H1 (cell line): ENCODE results near the gene BNIP2. TPM values are rescaled to one million over a fixed set of nuclear protein-coding genes. Genes with fewer than 3 reads are reported as not detected.

Experiments used
- CTCF ChIA-PET: fragments of 300-600 bp; sonication (Branson Sonifier 250); formaldehyde crosslinking; loops from one replicate; lab custom pipeline; 2021; ENCODE audit not compliant: partially characterized antibody; lab: Charles Lee
- POLR2A ChIA-PET: fragments of 300-600 bp; sonication (Branson Sonifier 250); formaldehyde crosslinking; loops from one replicate; lab custom pipeline; 2021; ENCODE audit warnings: inconsistent platforms; ENCODE audit not compliant: partially characterized antibody; lab: Charles Lee
- DNase-seq, 2 experiments: peaks; one replicate each; pipeline versions ENCODE4 v3.0.0 to v3.0.0-alpha.2; 2010 to 2022; ENCODE audit warnings: low spot score in 2 of 2, low read depth in 1 of 2, mixed read lengths in 1 of 2
- FAIRE-seq: peaks from 2 replicates; lab custom pipeline; 2011; peaks lifted over from hg19 to GRCh38; lab: Jason Lieb, UNC
- H2AFZ ChIP-seq: 2 replicates; pipeline ENCODE4 v1.8.1; 2012; ENCODE audit warnings: low read length, inconsistent platforms
- H2AK5ac ChIP-seq: 2 replicates; pipeline ENCODE4 v1.6.1; 2013; ENCODE audit warnings: low read depth, low read length
- H2BK120ac ChIP-seq: replicated peaks from 2 replicates; pipeline ENCODE3; 2013; ENCODE audit warnings: low read depth, low read length, inconsistent platforms
- H2BK12ac ChIP-seq: 2 replicates; pipeline ENCODE4 v1.6.1; 2013; ENCODE audit warnings: low read depth, low read length
- H2BK15ac ChIP-seq: 2 replicates; pipeline ENCODE4 v1.6.1; 2013; ENCODE audit warnings: low read length
- H2BK20ac ChIP-seq: 2 replicates; pipeline ENCODE4 v1.6.1; 2013; ENCODE audit warnings: low read length
- H2BK5ac ChIP-seq: 2 replicates; pipeline ENCODE4 v1.6.1; 2013; ENCODE audit warnings: low read depth, low read length
- H3K14ac ChIP-seq: 2 replicates; pipeline ENCODE4 v1.6.1; 2013; ENCODE audit warnings: inconsistent platforms; ENCODE audit not compliant: insufficient read length
- H3K18ac ChIP-seq: 2 replicates; pipeline ENCODE4 v1.6.1; 2013; ENCODE audit warnings: low read length; ENCODE audit errors: extremely low read depth
- H3K23ac ChIP-seq: 2 replicates; pipeline ENCODE4 v1.6.1; 2013; ENCODE audit warnings: inconsistent platforms; ENCODE audit not compliant: insufficient read length
- H3K23me2 ChIP-seq: 2 replicates; pipeline ENCODE4 v1.6.1; 2013; ENCODE audit warnings: low read depth, low read length
- H3K27ac ChIP-seq: 2 replicates; pipeline ENCODE4 v1.6.1; 2011; ENCODE audit warnings: low read depth, low read length, inconsistent platforms
- H3K27me3 ChIP-seq, 4 experiments: replicated peaks in 1 of 4; 1 replicate in 1 of 4; 2 replicates in 3 of 4; pipeline versions ENCODE4 v1.6.1 to v1.8.1; 2011 to 2013; ENCODE audit warnings: low read length in 3 of 4, mild to moderate bottlenecking in 3 of 4, inconsistent platforms in 2 of 4, mixed read lengths in 2 of 4, moderate library complexity in 1 of 4; ENCODE audit not compliant: control insufficient read depth in 3 of 4, insufficient read depth in 3 of 4; ENCODE audit errors: extremely low read depth in 1 of 4
- H3K36me3 ChIP-seq, 4 experiments: 2 replicates each; pipeline versions ENCODE4 v1.6.1 to v1.8.1; 2011 to 2013; ENCODE audit warnings: mild to moderate bottlenecking in 4 of 4, low read length in 3 of 4, moderate library complexity in 2 of 4, control low read depth in 1 of 4, inconsistent platforms in 1 of 4; ENCODE audit not compliant: insufficient read depth in 4 of 4, control insufficient read depth in 2 of 4
- H3K4ac ChIP-seq: replicated peaks from 2 replicates; pipeline ENCODE3; 2013; ENCODE audit warnings: low read length, low read depth, mixed read lengths, inconsistent platforms; ENCODE audit not compliant: insufficient read length
- H3K4me1 ChIP-seq, 4 experiments: replicated peaks in 1 of 4; 1 replicate in 1 of 4; 2 replicates in 3 of 4; pipeline versions ENCODE4 v1.6.1 to v1.8.1; 2011 to 2013; ENCODE audit warnings: low read length in 3 of 4, inconsistent platforms in 2 of 4, mixed read lengths in 1 of 4; ENCODE audit not compliant: insufficient read depth in 4 of 4, control insufficient read depth in 3 of 4
- H3K4me2 ChIP-seq, 2 experiments: 2 replicates each; pipeline versions ENCODE4 v1.6.1 to v1.8.1; 2011 to 2013; ENCODE audit warnings: low read depth in 2 of 2, low read length in 2 of 2, control low read depth in 1 of 2, inconsistent platforms in 1 of 2, mild to moderate bottlenecking in 1 of 2; ENCODE audit not compliant: insufficient read depth in 1 of 2
- H3K4me3 ChIP-seq, 4 experiments: fragments of 200-600, 300-600 bp in 1 of 4; sonication (generic), shearing (Covaris generic), sonication (Bioruptor Twin) in 1 of 4; 2 replicates each; pipeline versions ENCODE4 v1.5.1 to v1.8.1; 2011 to 2016; ENCODE audit warnings: low read length in 4 of 4, low read depth in 3 of 4, control low read depth in 2 of 4, inconsistent platforms in 2 of 4, mild to moderate bottlenecking in 2 of 4, mixed read lengths in 1 of 4, moderate library complexity in 1 of 4; ENCODE audit not compliant: insufficient read depth in 2 of 4; ENCODE audit errors: extremely low read depth in 1 of 4
- H3K56ac ChIP-seq: replicated peaks from 2 replicates; pipeline ENCODE3; 2013; ENCODE audit warnings: low read depth, mild to moderate bottlenecking, mixed read lengths, low read length, inconsistent platforms; ENCODE audit not compliant: insufficient read length
- H3K79me1 ChIP-seq: 2 replicates; pipeline ENCODE4 v1.6.1; 2013; ENCODE audit warnings: low read depth, low read length, control low read depth
- H3K79me2 ChIP-seq, 2 experiments: 2 replicates each; pipeline versions ENCODE4 v1.6.1 to v1.8.1; 2012 to 2013; ENCODE audit warnings: low read length in 2 of 2, mild to moderate bottlenecking in 2 of 2, inconsistent platforms in 1 of 2; ENCODE audit not compliant: insufficient read depth in 2 of 2, control insufficient read depth in 1 of 2
- H3K9ac ChIP-seq, 4 experiments: replicated peaks in 1 of 4; 1 replicate in 1 of 4; 2 replicates in 3 of 4; pipeline versions ENCODE4 v1.6.1 to v1.8.1; 2011 to 2013; ENCODE audit warnings: low read depth in 3 of 4, low read length in 3 of 4, control low read depth in 2 of 4, mild to moderate bottlenecking in 2 of 4, moderate library complexity in 2 of 4, inconsistent platforms in 1 of 4; ENCODE audit errors: extremely low read depth in 1 of 4
- H3K9me3 ChIP-seq, 2 experiments: 2 replicates each; pipeline versions ENCODE4 v1.6.1 to v1.8.1; 2012 to 2013; ENCODE audit warnings: mild to moderate bottlenecking in 2 of 2, moderate library complexity in 2 of 2, control low read depth in 1 of 2, inconsistent platforms in 1 of 2, low read depth in 1 of 2, low read length in 1 of 2, mixed read lengths in 1 of 2; ENCODE audit not compliant: insufficient read depth in 2 of 2
- H4K20me1 ChIP-seq, 2 experiments: replicated peaks in 1 of 2; 2 replicates each; pipeline versions ENCODE3 to v1.8.1; 2011 to 2013; ENCODE audit warnings: inconsistent platforms in 2 of 2, low read length in 2 of 2, mild to moderate bottlenecking in 1 of 2; ENCODE audit not compliant: insufficient read depth in 2 of 2, control insufficient read depth in 1 of 2
- H4K5ac ChIP-seq: 2 replicates; pipeline ENCODE4 v1.6.1; 2013; ENCODE audit warnings: low read length, low read depth, mixed read lengths, inconsistent platforms; ENCODE audit not compliant: insufficient read length
- H4K8ac ChIP-seq: 2 replicates; pipeline ENCODE4 v1.8.0; 2013; ENCODE audit warnings: mild to moderate bottlenecking, moderate library complexity, low read length, inconsistent platforms; ENCODE audit not compliant: insufficient read depth; ENCODE audit errors: extremely low read depth
- H4K91ac ChIP-seq: replicated peaks from 2 replicates; pipeline ENCODE3; 2013; ENCODE audit warnings: low read length, mixed read lengths, inconsistent platforms; ENCODE audit not compliant: insufficient read length
- CBX8 ChIP-seq: fragments of 300-800, 300-1000 bp; sonication (generic); IDR thresholded peaks from 2 replicates; pipeline ENCODE4 v1.7.1; 2016; ENCODE audit warnings: low read depth, low read length, borderline replicate concordance
- KDM4A ChIP-seq: IDR thresholded peaks from one replicate; pipeline ENCODE4 v1.7.1; 2012; ENCODE audit warnings: low read depth, mild to moderate bottlenecking, moderate library complexity, low read length, inconsistent platforms; ENCODE audit not compliant: severe bottlenecking
- RNF2 ChIP-seq: fragments of 200-900, 300-1000 bp; sonication (generic); IDR thresholded peaks from 2 replicates; pipeline ENCODE4 v1.7.1; 2016; ENCODE audit warnings: borderline replicate concordance, low read depth, mild to moderate bottlenecking, antibody characterized with exemption, low read length; ENCODE audit not compliant: poor library complexity, severe bottlenecking; ENCODE audit errors: missing control alignments
- RXRA ChIP-seq: IDR thresholded peaks from 2 replicates; pipeline ENCODE4 v1.6.1; 2011; ENCODE audit warnings: low read depth, mild to moderate bottlenecking, low read length, moderate library complexity; ENCODE audit not compliant: insufficient read depth
- SRF ChIP-seq: IDR thresholded peaks from 2 replicates; pipeline ENCODE4 v1.6.1; 2011; ENCODE audit warnings: mild to moderate bottlenecking, low read depth, low read length, moderate library complexity
- TBP ChIP-seq: IDR thresholded peaks from 2 replicates; pipeline ENCODE4 v1.6.1; 2011; ENCODE audit warnings: low read depth, low read length, improper control_type of control experiment
- TEAD4 ChIP-seq: IDR thresholded peaks from 2 replicates; pipeline ENCODE4 v1.6.1; 2012; ENCODE audit warnings: low read depth, low read length, inconsistent platforms, mixed read lengths
- WGBS, 2 experiments: shearing (Covaris generic) in 1 of 2; methylation state at CpG; one replicate each; pipeline versions ENCODE4 v1.1.6 to v1.1.7; 2013 to 2015; ENCODE audit warnings: low lambda C conversion rate in 2 of 2, mixed read lengths in 2 of 2, inconsistent platforms in 1 of 2, low coverage in 1 of 2, missing lambda C conversion rate in 1 of 2; ENCODE audit not compliant: insufficient replicate concordance in 2 of 2, insufficient coverage in 1 of 2, insufficient read length in 1 of 2; ENCODE audit errors: extremely low coverage in 1 of 2, missing lambda C conversion rate in 1 of 2; 5-methylcytosine and 5-hydroxymethylcytosine counted together
- polyA plus RNA-seq, 7 experiments: library from polyadenylated mRNA; depleted of rRNA in 3 of 7; stranded (reverse) in 5 of 7; unstranded in 2 of 7; fragments of >200 nt in 5 of 7; fragments of 200-250 nt in 2 of 7; gene quantifications; 1 replicate in 5 of 7; 2 replicates in 1 of 7; 4 replicates in 1 of 7; pipeline versions ENCODE4 v1.2.1 to v1.2.3, GENCODE V29; 2011 to 2013; ENCODE audit warnings: missing spikeins in 2 of 7, mixed read lengths in 2 of 7
- total RNA-seq: library from RNA; stranded (reverse); fragmentation: NEBNext Ultra II Directional; extraction: Animal tissue kit (Norgen Biotek cat#: 25700); gene quantifications from 2 replicates; pipeline ENCODE4 v1.2.1, GENCODE V29; 2021
- TF ChIP-seq, protein P1 (sequence below), 3 experiments: IDR thresholded peaks; 1 replicate in 2 of 3; 2 replicates in 1 of 3; pipeline versions ENCODE4 v1.5.1 to v1.6.1; 2011; ENCODE audit warnings: low read length in 3 of 3, mild to moderate bottlenecking in 3 of 3, inconsistent platforms in 2 of 3, low read depth in 1 of 3, moderate library complexity in 1 of 3; ENCODE audit not compliant: insufficient read depth in 1 of 3; ENCODE audit errors: control extremely low read depth in 1 of 3

The BNIP2 gene
- total and polyA plus RNA-seq, 2 of the 8 experiments (the other 6 are each of a cell fraction or from before 2014, with no cell fraction given) = 11.8 to 40.6 TPM

DNA sequence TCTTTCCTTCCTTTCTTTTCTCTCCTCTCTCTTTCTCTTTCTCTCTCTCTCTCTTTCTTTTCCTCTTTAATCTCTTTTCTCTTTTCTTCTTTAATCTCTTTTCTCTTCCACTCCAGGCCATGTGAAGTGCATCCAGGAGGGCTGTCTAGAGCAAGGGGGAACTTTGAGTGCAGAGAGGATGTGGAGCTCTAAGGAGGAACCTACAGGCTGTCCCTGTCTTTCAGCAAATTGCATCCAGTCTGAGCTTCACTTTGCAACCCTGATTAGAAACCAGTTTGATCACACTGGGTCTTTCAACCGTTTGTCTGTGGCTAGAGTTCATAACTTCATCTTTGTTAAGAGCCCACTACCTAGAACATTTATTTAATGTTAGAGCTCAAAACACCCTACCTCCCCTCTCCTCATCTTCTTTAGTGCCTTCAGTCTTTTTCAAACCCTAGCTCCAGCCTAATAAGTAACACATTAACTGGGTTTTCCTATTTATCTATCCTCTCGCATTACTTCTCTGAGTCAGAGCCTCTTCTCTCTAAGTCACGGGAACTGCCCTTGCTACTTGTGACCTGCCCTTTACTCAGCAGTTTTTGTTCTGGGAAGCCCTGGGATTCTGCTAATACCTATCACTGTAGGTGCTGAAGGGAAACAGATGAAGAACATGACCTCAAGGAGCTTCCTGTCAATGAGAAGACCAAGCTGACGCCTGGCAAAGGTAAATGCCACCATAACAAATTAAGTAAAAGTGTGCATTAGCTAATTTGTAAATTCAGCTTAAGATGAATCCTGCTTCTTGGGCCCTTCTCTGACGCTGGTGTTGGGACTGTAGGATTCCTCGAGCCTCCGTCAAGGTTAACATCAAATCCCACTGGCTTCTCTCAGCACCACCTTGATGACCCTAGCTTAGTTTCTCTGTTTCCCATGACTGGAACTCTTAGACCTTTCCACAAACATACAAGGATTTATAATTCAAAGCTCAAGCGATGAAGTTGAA is 77.6 kb downstream of the BNIP2 start, which contains the start of gene GCNT3:
Gene GCNT3 (plus strand): TSS at position 508 of the 985 bp plus-strand sequence. CDS start 6,456 bp downstream, outside the sequence.
- FAIRE-seq = no peak
- 0 out of 2 replicates have a peak within 1 kb of the TSS, but pooled peaks have one; percentile 10 for H2AFZ ChIP-seq
- no peaks in the 10 kb centered on the region for H4K20me1 ChIP-seq
- no peak within 1 kb of the TSS for H3K4me3 ChIP-seq
- no peak for DNase-seq
- H2AK5ac ChIP-seq = no peak within 1 kb of the TSS
- H3K23ac ChIP-seq = no peak within 1 kb of the TSS
- H2BK20ac ChIP-seq = no peak within 1 kb of the TSS
- peaks cover 1% of the 10 kb centered on the region; the same call in 1 of the 2 replicates for H3K23me2 ChIP-seq
- ChIA-PET POLR2A (interaction anchor here (0.6 to 1.4 kb wide), 3 partner anchors 23 to 68 kb away, joined by 3 to 4 read pairs (median 3); no protein-coding TSS in a partner anchor), CTCF (interaction anchor here (0.6 to 6.6 kb wide), 8 partner anchors 10 to 182 kb away, joined by 3 to 39 read pairs (median 4); no protein-coding TSS in a partner anchor)
- no peak within 1 kb of the TSS for H4K5ac ChIP-seq
- H3K4me2 ChIP-seq = no peak within 1 kb of the TSS
- H4K91ac ChIP-seq = no peak within 1 kb of the TSS
- H3K9me3 ChIP-seq = no peaks in the 10 kb centered on the region
- H3K4ac ChIP-seq = no peak within 1 kb of the TSS
- no peak within 1 kb of the TSS for H3K18ac ChIP-seq
- H2BK12ac ChIP-seq = no peak within 1 kb of the TSS
- H3K9ac ChIP-seq = no peak within 1 kb of the TSS
- H3K56ac ChIP-seq = no peak within 1 kb of the TSS
- no peak within 1 kb of the TSS for H3K27ac ChIP-seq
- no peak within 1 kb of the TSS for H3K14ac ChIP-seq
- H3K79me2 ChIP-seq = no peaks in the 10 kb centered on the region
- no peaks in the 10 kb centered on the region for H3K79me1 ChIP-seq
- no peak within 1 kb of the TSS for H4K8ac ChIP-seq
- no peak within 1 kb of the TSS for H2BK5ac ChIP-seq
- no peak within 1 kb of the TSS for H2BK120ac ChIP-seq
- no peaks in the 10 kb centered on the region for H3K27me3 ChIP-seq
- no peak within 1 kb of the TSS for H2BK15ac ChIP-seq
- WGBS, 2 experiments = 88% methylated on average over 8 of the region's 8 CpGs; no CpG with 5 or more reads in 1 of the 2 experiments
- no peaks in the 10 kb centered on the region for H3K4me1 ChIP-seq
- H3K36me3 ChIP-seq = no peaks in the 10 kb centered on the region
- TF ChIP-seq SRF = no peak
- TF ChIP-seq TEAD4 = no peak
- TF ChIP-seq RXRA = no peak
- TF ChIP-seq, protein P1, sequence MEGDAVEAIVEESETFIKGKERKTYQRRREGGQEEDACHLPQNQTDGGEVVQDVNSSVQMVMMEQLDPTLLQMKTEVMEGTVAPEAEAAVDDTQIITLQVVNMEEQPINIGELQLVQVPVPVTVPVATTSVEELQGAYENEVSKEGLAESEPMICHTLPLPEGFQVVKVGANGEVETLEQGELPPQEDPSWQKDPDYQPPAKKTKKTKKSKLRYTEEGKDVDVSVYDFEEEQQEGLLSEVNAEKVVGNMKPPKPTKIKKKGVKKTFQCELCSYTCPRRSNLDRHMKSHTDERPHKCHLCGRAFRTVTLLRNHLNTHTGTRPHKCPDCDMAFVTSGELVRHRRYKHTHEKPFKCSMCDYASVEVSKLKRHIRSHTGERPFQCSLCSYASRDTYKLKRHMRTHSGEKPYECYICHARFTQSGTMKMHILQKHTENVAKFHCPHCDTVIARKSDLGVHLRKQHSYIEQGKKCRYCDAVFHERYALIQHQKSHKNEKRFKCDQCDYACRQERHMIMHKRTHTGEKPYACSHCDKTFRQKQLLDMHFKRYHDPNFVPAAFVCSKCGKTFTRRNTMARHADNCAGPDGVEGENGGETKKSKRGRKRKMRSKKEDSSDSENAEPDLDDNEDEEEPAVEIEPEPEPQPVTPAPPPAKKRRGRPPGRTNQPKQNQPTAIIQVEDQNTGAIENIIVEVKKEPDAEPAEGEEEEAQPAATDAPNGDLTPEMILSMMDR (IDR thresholded peaks at IDR 0.05; ENCODE audit: control extremely low read depth in 1 of 3, insufficient read depth in 1 of 3, low read depth in 1 of 3, low read length in 3 of 3) = no peak
- TF ChIP-seq TBP = no peak
- TF ChIP-seq CBX8 = no peak
- no peak for TF ChIP-seq RNF2
- no peak for TF ChIP-seq KDM4A
